Measurements from ENCODE around the gene KRT75. TPM values are rescaled to one million over a fixed set of nuclear protein-coding genes. Genes with fewer than 3 reads are reported as not detected.

The KRT75 gene
- total RNA-seq, 1 experiment from 2014 or later, result not detected

DNA sequence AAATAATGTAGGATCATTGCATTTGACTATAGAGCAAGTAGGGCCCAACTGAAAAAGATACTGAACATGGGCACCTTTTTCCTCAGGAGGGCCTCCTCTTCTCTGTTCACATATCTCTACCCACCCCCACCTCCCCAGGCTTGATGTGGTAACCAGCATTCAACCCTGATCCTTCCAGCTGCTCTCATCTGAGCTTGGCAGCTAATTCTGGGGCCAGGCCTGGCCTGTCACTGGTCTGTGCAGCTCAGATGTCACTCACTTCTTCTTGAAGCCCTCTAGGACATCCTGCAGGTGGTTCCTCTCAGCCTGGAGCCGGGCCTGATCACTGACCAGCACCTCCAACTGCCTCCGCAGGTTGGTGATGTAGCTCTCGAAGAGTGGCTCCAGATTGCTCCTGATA lies 50.8 kb downstream of the KRT75 start:
- no peaks in the 10 kb centered on the region for H3K23me2 ChIP-seq (ENCODE audit: insufficient read length, low read depth, low read length, poor library complexity, severe bottlenecking)
- peaks cover 22% of the 10 kb centered on the region for H3K27me3 Mint-ChIP-seq (ENCODE audit: low read depth)
- no peak overlapping the region for H2BK5ac ChIP-seq (ENCODE audit: insufficient read length, low read length)
- no peaks in the 10 kb centered on the region for H3K4me1 ChIP-seq (ENCODE audit: insufficient read depth, low read length)
- H2AFZ ChIP-seq (ENCODE audit: low read length), result no peak overlapping the region
- H3K56ac ChIP-seq (ENCODE audit: insufficient read length, low read depth, low read length), result no peak overlapping the region
- H3K4ac ChIP-seq (ENCODE audit: low read depth, low read length), result no peak overlapping the region
- H3K79me2 ChIP-seq (ENCODE audit: insufficient read depth, low read length), result no peaks in the 10 kb centered on the region
- H4K20me1 ChIP-seq (ENCODE audit: control insufficient read depth, insufficient read depth, insufficient read length), result no peaks in the 10 kb centered on the region
- no peaks in the 10 kb centered on the region for H3K4me1 Mint-ChIP-seq
- no peak overlapping the region for H2BK120ac ChIP-seq (ENCODE audit: low read depth, low read length, poor library complexity, severe bottlenecking)
- no peak overlapping the region for H2BK12ac ChIP-seq (ENCODE audit: insufficient read length, low read depth, low read length)
- H2BK15ac ChIP-seq (ENCODE audit: low read depth, low read length), result no peak overlapping the region
- no peak overlapping the region for H3K9ac ChIP-seq (ENCODE audit: extremely low read depth, insufficient read length, low read length)
- no peak overlapping the region for H3K27ac Mint-ChIP-seq
- no peak for DNase-seq
- no peak overlapping the region for H2BK20ac ChIP-seq (ENCODE audit: low read depth, low read length, poor library complexity, severe bottlenecking)
- H4K5ac ChIP-seq (ENCODE audit: insufficient read length, low read depth, low read length), result no peak overlapping the region
- H3K27ac ChIP-seq (ENCODE audit: insufficient read length, low read depth, low read length), result no peak overlapping the region
- no peaks in the 10 kb centered on the region; a peak in 1 of 5 replicates for H3K9me3 Mint-ChIP-seq
- H3K14ac ChIP-seq (ENCODE audit: insufficient read depth, low read length), result no peak overlapping the region
- H3K36me3 Mint-ChIP-seq (ENCODE audit: insufficient read depth in 1 of 3, low read depth in 3 of 3), result no peaks in the 10 kb centered on the region
- H3K18ac ChIP-seq (ENCODE audit: insufficient read length, low read depth, low read length), result no peak overlapping the region
- H3K23ac ChIP-seq (ENCODE audit: insufficient read length, low read depth, low read length), result no peak overlapping the region
- no peaks in the 10 kb centered on the region for H3K9me3 ChIP-seq (ENCODE audit: control insufficient read depth, low read depth, low read length)
- H3K4me3 Mint-ChIP-seq, result no peak overlapping the region
- no peak overlapping the region for H4K8ac ChIP-seq (replicated peaks; ENCODE audit: insufficient read length, low read depth, low read length)
- H3K27me3 ChIP-seq (ENCODE audit: insufficient read depth, low read length), result no peaks in the 10 kb centered on the region
- H3K4me2 ChIP-seq (ENCODE audit: insufficient read depth, insufficient read length, low read length), result no peak overlapping the region
- H3K79me1 ChIP-seq (ENCODE audit: insufficient read depth, low read depth, low read length, poor library complexity, severe bottlenecking), result no peaks in the 10 kb centered on the region
- no peak overlapping the region for H4K91ac ChIP-seq (ENCODE audit: insufficient read length, low read depth, low read length)
- no peak overlapping the region for H3T11ph ChIP-seq (ENCODE audit: low read length)
- H2AK5ac ChIP-seq (ENCODE audit: insufficient read length, low read length), result no peak overlapping the region
- no CpG with 5 or more reads among the region's 3 CpGs for WGBS (ENCODE audit: extremely low coverage, insufficient read length, low lambda C conversion rate)
- TF ChIP-seq, protein P1, sequence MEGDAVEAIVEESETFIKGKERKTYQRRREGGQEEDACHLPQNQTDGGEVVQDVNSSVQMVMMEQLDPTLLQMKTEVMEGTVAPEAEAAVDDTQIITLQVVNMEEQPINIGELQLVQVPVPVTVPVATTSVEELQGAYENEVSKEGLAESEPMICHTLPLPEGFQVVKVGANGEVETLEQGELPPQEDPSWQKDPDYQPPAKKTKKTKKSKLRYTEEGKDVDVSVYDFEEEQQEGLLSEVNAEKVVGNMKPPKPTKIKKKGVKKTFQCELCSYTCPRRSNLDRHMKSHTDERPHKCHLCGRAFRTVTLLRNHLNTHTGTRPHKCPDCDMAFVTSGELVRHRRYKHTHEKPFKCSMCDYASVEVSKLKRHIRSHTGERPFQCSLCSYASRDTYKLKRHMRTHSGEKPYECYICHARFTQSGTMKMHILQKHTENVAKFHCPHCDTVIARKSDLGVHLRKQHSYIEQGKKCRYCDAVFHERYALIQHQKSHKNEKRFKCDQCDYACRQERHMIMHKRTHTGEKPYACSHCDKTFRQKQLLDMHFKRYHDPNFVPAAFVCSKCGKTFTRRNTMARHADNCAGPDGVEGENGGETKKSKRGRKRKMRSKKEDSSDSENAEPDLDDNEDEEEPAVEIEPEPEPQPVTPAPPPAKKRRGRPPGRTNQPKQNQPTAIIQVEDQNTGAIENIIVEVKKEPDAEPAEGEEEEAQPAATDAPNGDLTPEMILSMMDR (conservative IDR thresholded peaks at IDR 0.05), result no peak
